GM18508 (cell line): ENCODE data around the gene COL11A2.

Experiments used
- ATAC-seq: cut with Tn5 transposase; IDR thresholded peaks from one replicate; pipeline ENCODE4 v1.9.1; 2021; ENCODE audit warnings: moderate number of reproducible peaks; ENCODE audit not compliant: insufficient read depth, unreplicated experiment

Gene COL11A2

DNA sequence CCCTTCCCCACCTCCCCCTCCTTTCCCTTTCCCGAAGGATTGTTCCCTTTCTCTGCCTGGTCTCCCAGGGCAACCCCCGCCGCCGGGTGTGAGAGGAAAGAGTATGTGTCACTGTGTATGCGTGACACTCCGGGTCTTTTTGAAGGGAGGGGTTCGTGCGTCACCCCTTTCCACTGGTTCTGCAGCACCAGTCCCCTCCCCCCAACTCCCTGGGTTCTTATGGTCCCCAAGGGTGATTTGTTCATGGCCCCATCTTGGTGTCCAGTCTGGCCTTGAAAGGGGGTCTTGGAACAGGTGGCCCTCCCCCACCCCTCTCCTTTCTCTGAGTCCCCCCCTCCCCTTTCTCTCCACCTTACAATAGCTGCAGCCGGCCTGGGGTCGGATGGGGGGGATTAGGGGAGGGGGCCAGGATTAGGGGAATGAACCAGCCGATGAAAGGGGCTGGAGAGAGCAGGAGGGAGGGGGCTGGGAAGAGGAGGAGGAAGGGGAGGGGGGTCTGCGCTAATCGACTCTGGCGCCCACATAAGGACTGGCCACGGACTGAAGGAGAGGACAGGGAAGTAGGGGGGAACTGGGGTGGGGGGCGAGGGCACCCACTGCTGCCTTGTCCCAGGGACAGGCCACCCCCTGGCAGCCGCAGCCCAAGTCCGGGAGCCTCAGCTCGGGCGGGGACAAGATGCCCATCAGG lies 14.7 kb upstream of the COL11A2 start:
- no peak for ATAC-seq

GRCh38 chr6:33206027-33206863 lies 14.0 kb upstream of the COL11A2 start:
- no peak for ATAC-seq

DNA sequence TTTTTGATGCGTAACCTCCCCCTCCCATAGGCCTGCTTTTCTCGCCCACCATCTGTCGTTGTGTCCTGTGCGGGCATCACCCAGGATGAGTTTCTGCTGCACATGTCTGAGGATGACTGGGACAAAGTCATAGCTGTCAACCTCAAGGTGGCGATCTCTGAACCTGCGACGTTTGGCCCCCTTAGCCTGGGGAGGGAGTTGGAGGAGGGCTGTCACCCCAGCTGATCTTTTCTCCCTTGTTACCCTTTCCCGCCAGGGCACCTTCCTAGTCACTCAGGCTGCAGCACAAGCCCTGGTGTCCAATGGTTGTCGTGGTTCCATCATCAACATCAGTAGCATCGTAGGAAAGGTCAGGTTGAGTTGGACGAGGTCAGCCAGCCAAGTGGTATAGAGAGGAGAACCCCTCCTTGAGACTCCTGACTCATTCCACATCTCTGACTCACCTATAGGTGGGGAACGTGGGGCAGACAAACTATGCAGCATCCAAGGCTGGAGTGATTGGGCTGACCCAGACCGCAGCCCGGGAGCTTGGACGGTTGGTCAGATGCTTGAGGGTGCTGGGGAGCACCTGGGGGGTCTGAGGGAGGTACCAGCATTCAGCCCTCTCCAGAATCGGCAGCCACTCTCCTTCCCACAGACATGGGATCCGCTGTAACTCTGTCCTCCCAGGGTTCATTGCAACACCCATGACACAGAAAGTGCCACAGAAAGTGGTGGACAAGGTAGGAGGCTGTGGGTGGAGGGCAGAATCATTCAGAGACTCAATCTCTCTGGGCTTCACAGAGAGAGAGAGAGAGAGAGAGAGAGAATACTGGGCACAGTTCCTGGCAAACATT lies 13.1 kb upstream of the COL11A2 start:
- ATAC-seq = no peak

DNA sequence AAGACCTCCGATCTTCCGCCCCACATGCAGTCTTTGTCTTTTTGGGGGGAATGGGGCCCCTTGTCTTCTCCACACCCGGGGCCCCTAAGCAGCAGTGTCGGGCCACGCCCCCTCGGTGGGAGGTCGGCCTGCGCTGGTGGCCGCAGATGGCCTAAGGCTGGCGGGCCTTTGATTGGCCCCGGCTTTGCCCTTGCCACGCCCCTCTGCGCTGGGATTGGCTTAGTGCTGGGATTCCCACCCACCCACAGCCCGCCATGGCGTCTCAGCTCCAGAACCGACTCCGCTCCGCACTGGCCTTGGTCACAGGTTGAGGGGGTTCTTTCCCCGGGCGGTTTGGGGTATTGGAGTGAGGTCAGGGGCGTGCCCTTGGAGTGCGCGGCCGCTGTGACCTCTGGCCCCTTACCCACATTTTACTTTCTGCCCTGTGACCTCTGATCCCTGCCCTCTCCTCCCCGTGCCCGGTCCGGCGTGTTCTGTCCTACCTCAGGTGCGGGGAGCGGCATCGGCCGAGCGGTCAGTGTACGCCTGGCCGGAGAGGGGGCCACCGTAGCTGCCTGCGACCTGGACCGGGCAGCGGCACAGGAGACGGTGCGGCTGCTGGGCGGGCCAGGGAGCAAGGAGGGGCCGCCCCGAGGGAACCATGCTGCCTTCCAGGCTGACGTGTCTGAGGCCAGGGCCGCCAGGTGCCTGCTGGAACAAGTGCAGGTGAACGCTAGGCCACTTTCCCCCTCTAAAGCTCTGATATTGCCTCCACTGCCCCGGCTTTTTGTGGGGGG lies 12.3 kb upstream of the COL11A2 start, which contains the start of gene HSD17B8:
TSS of gene HSD17B8 (plus strand) at position 241 of the 776 bp plus-strand sequence. CDS start at position 255, 14 bp downstream.
- ATAC-seq = no peak

- ATAC-seq = no peak
Observed at GRCh38 chr6:33204165-33204414, 11.8 kb upstream of the COL11A2 start.

GRCh38 chr6:33203443-33204164 lies 11.3 kb upstream of the COL11A2 start:
- ATAC-seq = no peak

- no peak for ATAC-seq
Observed at GRCh38 chr6:33202799-33203198, 10.5 kb upstream of the COL11A2 start.

- ATAC-seq = no peak
Observed at GRCh38 chr6:33201935-33202334, 9.7 kb upstream of the COL11A2 start.

GRCh38 chr6:33201147-33201545 lies 8.9 kb upstream of the COL11A2 start:
- no peak for ATAC-seq

DNA sequence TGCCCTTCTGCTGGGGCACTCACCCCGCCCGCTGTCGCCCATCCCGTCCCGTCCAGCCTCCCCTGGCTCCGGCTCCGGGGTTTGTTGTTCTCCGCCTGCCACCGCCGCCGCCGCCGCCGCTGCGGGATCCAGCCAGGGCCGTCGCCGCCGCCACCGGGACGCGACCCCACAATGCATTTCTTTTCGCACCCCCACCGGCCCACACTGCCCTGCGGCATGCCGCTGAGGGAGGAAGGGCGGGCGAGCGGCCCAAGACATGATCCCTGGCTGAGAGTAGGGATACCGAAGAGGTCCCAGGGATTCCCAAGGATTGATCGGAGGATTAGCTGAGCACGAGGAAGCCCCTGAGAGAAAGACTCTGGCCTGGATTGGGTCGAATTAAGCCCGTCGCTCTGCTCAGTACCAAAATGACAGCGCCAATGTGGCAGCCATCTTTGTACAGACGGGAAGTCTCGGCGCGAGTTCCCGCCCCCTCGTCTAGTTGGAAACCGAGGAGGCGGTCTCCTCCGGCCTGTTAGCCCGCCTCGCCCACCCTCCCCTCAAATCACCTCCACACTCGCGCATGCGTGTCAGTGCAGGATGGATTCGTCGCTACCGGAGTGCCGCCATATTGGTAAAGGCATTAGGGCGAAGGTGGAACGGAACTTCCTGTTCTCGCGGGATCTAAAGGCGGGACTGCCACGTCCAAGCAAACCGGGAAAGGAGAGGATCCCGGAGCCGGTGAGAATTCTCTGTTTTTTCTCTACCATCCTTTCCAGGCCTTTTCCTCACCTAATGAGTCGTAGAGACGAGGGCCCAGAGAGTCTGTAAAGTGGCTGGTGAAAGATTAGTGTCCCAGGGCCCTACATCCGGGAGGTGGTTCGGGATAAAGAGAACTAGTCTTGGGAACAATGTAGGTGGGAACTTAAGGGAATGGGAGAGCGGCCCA lies 8.2 kb upstream of the COL11A2 start, which contains the start of the genes RXRB and SLC39A7:
TSS of gene RXRB (minus strand) at position 447 of the 928 bp plus-strand sequence. CDS start at position 258, 189 bp downstream.
TSS of gene SLC39A7 (plus strand) at position 649 of the 928 bp plus-strand sequence. CDS start 379 bp downstream, outside the sequence.
- no peak for ATAC-seq

DNA sequence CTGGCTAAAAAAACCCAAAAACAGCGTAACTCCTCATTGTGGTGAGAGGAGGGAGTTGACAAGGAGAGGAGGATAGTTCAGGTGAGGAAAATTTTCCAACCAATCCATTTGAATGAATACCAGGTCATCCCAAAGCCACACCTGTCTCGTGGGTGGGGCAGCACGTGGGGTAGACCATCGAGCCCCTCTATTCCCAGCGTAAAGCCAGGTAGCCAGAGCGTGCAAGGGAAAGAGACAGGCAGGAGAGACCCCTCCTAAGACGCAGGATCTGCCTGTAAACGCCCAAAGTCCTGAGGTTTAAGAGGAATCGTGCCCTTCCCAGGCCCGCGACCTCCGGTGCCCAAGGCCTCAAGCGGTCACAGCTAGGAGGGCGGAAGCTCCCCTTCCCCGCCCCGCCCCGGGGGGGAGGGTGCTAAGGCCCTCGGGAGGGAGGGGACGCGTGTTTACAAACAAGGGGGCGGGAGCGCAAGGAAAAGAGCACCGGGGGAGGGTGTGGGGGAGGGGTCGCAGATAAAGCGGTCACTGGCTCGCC lies 7.5 kb upstream of the COL11A2 start:
- no peak for ATAC-seq

DNA sequence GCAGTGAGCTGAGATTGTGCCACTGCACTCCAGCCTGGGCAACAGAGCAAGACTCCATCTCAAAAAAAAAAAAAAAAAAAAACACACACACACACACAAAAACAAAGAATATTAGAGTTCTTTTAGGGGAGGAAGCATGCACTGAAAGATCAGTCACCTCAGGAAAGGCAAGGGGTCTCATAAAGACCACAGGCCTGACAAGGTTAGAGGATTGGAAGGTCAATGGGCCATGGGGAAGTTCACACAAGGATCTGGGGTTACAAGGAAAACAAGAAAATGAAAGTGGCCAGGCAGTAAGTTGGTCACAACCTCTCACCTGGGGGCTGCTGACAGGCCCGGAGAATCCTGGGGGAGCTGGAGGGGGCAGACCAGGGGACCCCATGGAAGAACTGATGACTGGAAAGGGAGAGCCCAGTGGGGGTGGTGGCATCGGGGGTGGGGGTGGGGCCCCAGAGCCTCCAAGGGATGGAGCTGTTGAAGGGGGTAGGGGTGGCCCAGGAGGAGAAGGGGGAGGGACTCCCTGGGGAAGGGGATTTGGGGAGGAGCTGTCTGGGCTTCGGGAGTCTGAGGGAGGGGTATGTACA lies 6.7 kb upstream of the COL11A2 start:
- ATAC-seq = no peak

DNA sequence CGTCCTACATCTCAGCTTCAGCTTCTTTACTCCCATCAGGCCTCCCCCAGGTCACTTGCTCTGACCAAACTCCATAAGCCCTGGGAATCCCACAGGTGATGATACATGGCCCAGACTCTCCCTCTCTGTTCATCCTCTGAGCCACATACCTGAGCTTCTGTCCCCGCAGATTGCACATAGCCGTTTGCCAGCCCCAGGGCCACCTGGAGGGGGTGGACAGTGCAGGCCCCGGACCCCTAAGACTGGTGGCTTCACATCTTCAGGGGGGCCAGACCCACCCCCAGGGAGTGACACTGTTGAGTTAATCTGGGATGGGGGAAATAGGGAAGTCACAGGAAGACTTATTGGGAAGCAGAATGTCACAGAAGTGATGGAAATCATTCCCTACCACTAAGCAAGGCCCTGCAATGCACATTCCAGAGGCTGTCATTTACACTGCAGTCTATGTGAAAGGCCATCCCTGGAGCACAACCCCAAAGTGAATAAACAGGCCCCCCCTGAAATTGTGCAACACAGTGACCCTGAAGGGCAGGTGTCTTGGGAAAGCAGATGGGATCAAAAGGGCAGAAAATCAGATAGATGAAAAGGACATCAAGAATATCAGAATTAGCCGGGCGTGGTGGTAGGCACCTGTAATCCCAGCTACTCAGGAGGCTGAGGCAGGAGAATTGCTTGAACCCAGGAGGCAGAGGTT lies 6.0 kb upstream of the COL11A2 start:
- ATAC-seq = no peak

GRCh38 chr6:33197431-33198048 lies 5.3 kb upstream of the COL11A2 start:
- ATAC-seq = no peak

DNA sequence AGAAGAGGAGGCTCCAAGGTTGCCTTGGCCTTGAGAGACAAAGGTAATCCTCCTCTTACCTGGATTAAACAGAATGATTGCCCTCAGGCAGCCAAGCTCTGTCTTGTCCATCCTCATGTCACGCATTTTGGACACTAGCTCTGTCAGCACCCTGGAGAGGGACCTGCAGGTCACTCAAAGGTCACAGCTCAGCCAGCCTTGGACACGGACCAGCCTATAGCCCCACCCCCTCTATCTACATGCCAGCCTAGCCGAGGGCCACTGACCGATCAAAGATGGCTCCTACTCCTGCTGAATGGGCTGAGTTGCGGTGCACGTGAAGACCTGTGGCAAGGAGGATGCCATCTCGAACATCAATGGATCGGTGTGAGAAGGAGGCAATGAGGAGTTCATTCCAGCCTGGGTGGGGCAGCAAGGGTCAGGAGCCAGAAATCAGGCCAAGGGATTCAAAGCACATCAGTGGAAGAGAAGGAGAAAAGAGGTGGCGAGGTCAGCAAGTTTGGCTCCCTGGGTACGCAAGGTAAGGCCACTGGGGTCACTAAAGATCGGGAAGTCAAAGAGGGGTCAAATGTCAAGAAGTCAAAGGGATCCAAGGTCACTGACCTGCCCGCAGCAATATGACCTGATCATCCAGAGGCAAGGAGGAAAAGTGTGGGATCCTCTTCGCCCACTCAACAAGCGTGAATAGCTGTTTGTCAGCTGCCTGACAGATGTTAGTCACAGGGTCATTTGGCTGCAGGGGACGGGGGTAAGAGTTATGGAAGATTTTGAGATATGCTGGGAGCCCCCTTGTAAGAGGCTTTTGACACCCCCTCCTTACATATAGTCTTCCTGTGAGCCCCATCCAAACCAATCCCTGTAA lies 3.3 kb upstream of the COL11A2 start:
- no peak for ATAC-seq
